NCI-H1417 treated with DMSO at 0.1 percent for 48 hours (cell line): ENCODE data around the gene SCN5A.

Experiments used
- DNase-seq: peaks from one replicate; lab custom pipeline; 2025; lab: John Stamatoyannopoulos, UW

SCN5A gene

GRCh38 chr3:38560996-38561717, 88.3 kb downstream of the SCN5A start:
- no peak for DNase-seq

DNA sequence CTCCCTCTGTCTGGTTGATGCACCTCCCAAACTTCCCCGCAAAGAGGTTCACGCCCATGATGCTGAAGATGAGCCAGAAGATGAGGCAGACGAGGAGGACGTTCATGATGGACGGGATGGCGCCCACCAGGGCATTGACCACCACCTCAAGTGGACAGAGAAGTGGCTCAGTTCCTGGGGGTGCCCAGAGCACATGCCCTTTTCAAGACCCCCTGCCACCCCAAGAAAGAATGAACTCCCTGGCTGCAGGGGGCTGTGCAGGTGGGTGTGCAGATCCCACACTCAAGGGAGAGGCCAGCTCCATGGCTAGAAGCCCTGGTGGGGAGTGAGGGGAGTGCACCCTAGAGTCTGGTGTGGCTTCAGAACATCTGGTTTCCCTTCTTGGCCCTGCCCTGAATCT, 89.2 kb downstream of the SCN5A start:
- DNase-seq: no peak

DNA sequence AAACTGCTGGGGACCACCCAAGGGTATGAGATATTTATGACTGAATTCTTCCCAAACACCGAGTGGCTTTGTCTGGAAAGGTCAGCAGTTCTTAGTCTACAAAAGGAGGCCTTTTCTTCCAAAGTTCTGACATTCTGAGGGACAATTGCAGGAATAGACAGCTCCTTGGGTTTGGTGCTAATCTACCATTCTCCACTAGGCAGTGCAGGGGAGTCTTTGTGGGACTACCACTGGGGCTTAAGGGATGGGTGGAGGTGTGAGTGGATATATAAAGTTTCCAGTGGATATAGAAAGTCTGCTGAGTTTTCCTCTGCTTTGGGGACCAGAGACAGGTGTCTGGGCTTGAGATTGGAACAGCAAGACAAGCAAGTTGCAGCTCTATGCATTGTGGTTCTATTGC, 90.6 kb downstream of the SCN5A start:
- DNase-seq: no peak

- no peak for DNase-seq
Measured at GRCh38 chr3:38556640-38557358, 92.7 kb downstream of the SCN5A start.

GRCh38 chr3:38555926-38556325, 93.6 kb downstream of the SCN5A start:
- DNase-seq: no peak

DNA sequence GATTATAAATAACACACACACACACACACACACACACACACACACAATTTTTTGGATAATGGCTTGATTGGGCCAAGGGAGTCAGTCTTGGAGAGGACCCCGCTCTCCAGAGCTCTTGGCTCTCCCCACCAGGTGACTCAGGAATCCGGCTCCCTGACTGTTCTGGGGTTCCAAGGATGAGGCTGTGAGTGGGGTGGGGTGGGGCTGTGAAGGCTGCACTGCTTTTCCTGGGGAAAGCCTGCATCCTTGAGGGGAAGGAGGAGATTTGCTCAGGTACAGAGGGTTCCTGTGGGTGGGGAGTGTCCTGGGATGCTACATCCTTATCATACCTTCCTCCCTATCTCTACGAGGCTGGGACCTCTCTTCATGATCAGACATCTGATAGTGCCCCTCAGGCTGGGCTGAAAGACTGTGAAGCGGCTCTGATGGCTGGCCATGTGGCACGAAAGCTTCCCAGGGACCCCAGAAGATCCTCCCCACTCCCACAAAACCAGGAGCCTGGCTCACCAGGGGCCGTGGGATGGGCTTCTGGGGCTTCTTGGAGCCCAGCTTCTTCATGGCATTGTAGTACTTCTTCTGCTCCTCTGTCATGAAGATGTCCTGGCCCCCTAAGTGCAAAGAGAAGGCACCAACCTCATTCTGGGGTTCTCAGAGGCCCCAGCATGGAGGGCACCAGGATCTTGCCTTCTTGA, 94.2 kb downstream of the SCN5A start:
- no peak for DNase-seq

GRCh38 chr3:38554127-38554827, 95.2 kb downstream of the SCN5A start:
- no peak for DNase-seq

DNA sequence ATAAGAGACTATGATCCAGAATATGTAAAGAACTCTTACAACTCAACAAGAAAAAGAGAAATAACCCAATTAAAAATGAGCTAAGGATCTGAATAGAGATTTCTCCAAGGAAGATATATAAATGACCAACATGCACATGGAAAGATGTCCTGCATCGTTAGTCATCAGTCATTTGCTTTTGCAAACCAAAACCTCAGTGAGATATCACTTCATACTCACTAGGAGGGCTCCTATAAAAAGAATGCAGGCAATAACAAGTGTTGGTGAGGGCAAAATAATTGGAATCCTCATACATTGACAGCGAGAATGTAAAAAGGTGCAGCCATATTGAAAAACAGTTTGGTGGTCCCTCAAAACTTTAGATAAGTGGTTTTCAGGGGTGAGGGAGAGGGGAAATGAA, 96.4 kb downstream of the SCN5A start:
- DNase-seq: no peak

DNA sequence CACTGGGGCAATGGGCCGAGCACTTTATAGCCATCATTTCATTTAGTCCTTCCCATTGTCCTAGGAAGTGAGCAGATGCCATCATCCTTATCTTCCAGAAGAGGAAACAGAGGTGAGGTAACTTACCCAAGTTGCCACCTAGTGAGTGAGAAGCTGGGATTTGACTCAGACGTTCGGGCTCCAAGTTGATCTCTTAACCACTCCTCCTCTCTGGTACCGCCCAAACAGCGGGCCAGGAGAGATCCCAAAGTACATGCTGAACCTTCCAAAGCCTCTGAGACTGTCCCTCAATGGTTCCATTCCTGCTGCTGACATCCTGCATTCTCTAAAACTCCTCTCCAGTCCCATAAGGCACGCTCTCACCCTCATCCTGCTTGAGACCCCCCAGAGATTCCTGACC, 97.1 kb downstream of the SCN5A start:
- DNase-seq: no peak

DNA sequence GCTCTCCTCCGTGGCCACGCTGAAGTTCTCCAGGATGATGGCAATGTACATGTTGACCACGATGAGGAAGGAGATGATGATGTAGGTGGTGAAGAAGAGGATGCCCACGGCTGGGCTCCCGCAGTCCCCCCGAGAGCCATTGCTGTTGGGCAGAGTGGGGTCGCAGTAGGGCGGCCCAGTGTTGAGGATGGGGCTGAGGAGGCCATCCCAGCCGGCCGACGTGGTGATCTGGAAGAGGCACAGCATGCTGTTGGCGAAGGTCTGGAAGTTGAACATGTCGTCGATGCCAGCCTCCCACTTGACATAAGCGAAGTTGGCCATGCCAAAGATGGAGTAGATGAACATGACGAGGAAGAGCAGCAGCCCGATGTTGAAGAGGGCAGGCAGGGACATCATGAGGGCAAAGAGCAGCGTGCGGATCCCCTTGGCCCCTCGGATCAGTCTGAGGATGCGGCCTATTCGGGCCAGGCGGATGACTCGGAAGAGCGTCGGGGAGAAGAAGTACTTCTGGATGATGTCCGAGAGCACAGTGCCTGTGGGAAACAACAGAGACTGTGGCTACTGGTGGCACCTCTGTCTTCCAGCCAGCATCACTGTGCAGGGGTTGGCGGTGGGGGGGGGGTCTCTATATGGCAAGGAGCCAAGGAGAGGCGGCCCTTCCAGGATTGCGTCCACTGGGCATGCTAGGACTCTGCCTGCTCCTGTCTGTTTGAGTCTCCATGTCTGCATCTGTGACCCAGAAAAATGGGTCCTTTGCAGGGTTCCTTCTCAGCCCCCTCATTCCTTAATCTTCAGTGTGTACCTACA, 98.3 kb downstream of the SCN5A start:
- DNase-seq: no peak

DNA sequence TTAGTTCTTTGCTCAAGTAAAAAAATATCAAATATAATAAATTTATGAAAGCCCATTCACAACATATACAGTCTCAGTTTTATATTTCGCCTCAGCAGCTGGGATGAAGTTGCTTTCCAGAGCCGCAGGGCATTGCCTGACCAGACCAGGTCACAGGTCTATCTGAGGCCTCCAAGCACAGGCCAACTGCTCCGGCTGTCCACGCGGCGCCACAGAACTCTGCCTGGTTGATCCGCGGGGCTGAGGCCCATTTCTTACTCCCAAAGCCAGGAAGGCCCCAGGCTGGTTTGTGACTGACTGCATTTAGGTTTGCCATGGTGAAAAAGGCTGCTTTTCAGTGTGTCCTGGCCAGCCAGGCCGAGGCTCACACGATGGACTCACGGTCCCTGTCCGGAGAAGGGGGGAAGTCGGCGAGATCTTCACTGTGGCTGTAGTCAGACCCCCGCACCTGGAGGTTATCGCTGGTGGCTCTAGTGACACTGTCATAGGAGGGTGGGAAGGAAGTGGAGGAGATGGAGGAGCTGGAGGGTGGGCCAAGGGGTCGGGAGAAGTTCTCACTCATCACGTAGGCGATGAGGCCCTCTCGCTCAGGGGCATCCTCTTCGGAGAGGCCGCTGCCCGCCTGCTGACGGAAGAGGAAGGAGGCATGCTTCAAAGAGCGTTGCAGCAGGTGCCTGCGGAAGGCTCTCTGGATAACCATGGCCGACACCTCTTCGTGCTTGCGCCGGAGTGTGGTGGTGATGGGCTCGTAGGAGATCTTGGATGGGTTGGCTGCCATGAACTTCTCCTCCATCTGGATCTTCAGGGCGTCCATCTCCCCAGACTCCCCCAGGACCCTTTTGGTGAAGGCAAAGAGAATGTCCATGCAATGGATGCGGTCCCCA, 99.3 kb downstream of the SCN5A start:
- DNase-seq: no peak

- DNase-seq: no peak
Measured at GRCh38 chr3:38549486-38549885, 100.0 kb downstream of the SCN5A start.

GRCh38 chr3:38549082-38549481, 100.4 kb downstream of the SCN5A start:
- DNase-seq: no peak

GRCh38 chr3:38548154-38548931, 101.1 kb downstream of the SCN5A start:
- DNase-seq: no peak

GRCh38 chr3:38545983-38546382, 103.5 kb downstream of the SCN5A start:
- no peak for DNase-seq

DNA sequence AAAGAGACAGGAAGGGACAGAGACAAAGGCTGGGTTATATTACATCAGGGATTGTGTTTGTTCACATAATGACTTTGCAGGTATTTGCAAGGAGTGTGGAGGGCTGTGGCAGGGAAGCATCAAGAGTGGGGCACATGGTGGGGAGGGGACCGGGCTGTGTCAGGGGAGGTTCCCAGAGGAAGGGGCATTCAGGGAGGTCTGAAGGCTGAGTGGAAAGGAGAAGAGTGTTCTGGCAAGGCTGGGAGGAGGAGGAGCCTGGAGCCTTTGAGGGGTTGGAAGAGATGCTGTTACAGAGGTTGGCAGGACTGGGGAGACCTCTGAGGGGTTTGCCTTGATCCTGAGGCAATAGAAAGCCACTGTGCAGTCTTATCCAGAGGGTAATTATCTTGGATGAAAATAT, 103.9 kb downstream of the SCN5A start:
- DNase-seq: no peak

GRCh38 chr3:38544926-38545325, 104.6 kb downstream of the SCN5A start:
- DNase-seq: no peak

DNA sequence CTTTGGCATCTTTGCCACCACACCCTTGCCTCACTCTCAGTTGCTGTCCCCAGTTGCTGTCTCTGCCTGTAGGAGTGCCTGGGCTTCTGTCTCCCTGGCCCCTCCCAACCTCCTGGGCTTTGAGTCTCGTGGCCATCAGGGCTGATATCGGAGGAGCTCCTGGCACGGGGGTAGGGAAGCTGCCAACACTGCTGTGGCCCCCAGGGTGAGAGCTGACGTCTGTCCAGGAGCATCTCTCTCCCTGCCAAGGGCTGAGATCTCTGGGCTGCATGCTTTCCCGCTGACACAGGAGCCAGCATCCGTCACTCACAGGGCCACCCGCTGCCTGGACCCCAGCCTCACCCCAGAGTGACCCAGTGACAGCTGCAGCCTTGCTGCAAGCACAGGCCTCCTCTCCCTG, 105.9 kb downstream of the SCN5A start:
- DNase-seq: no peak

DNA sequence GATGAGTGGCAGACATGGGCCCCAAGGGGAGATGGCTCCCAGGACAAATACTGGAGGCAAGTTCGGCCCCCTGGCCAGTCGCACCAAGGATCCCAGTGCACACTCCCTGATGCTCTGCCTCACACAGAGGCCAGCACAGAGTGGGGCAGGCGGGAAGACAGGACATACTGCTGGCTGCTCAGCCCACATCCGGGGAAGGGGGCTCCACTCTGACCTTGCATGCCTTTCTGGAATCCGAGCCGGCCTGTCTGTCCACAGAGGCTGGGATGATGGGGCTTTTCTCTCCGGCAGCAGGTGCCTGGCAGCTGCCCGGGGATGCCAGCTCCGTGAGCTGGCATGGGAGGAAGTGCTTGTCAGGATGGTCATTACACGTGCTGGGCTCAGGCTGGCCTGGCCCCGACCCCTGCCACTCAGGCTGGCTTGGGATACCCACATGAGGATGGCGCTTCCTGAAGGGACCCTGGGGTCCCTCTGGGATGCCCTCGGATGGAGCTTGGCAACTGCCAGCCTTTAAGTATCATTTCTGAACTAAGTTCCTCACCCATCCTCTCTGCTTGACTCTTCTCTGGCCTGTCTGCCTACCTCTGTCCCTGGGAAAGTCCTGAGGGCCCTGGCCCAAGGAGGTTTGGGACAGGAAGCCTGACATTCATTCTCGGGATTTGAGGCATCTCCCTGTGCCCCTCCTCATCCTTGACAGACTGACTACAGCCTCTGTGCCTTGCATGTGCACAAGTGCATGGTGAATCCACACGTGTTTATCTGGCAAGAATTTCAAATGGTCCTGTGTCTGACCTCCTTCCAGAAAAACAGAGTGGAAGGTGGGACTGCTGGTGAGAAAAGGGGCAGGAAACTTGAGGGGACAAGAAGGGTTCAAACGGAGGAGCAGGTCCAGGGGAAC, 106.8 kb downstream of the SCN5A start:
- no peak for DNase-seq
